DOHH2 (cell line): ENCODE results near the gene DACT2.

ENCODE experiments used
- EZH2phosphoT487 ChIP-seq: fragments of 200-600 bp; sonication (generic); IDR thresholded peaks from 2 replicates; pipeline ENCODE4 v1.6.1; 2017; ENCODE audit warnings: borderline replicate concordance, mild to moderate bottlenecking, antibody characterized with exemption, low read length, moderate library complexity, mixed read lengths
- TF ChIP-seq, protein P1 (sequence below): fragments of 200-600 bp; sonication (generic); IDR thresholded peaks from one replicate; pipeline ENCODE4 v1.5.1; 2014; ENCODE audit warnings: antibody characterized with exemption, mild to moderate bottlenecking, low read depth, low read length; ENCODE audit not compliant: poor library complexity, severe bottlenecking

DNA sequence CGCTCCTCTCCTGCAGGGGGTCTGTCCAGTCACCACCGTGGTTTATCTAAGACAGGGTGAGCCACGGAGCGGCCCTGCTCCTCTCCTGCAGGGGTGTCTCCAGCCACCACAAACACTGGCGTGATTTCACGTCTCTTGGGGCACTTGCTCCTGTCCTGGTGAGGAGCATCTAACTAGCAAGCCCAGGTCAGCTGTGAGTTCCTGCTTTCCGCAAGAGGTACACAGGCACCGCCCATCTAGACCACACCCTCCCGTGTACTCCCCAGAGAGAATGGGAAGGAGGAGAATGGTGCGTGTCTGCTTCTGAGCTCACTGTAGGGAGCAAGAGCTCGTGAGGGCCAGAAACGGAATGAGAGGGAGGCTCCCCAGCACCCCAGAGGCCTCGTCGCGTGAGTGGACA lies 40.7 kb downstream of the DACT2 start:
- TF ChIP-seq, protein P1, sequence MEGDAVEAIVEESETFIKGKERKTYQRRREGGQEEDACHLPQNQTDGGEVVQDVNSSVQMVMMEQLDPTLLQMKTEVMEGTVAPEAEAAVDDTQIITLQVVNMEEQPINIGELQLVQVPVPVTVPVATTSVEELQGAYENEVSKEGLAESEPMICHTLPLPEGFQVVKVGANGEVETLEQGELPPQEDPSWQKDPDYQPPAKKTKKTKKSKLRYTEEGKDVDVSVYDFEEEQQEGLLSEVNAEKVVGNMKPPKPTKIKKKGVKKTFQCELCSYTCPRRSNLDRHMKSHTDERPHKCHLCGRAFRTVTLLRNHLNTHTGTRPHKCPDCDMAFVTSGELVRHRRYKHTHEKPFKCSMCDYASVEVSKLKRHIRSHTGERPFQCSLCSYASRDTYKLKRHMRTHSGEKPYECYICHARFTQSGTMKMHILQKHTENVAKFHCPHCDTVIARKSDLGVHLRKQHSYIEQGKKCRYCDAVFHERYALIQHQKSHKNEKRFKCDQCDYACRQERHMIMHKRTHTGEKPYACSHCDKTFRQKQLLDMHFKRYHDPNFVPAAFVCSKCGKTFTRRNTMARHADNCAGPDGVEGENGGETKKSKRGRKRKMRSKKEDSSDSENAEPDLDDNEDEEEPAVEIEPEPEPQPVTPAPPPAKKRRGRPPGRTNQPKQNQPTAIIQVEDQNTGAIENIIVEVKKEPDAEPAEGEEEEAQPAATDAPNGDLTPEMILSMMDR: no peak
- no peak for TF ChIP-seq EZH2phosphoT487
